GM12878 (cell line): ENCODE results near the gene ENTPD6. TPM values are rescaled to one million over a fixed set of nuclear protein-coding genes. Genes with fewer than 3 reads are reported as not detected.

Source experiments
- ATAC-seq: fragments of 200-7000 bp; cut with Tn5 transposase; 3 replicates; pipeline ENCODE4 v1.9.1; 2020; ENCODE audit warnings: mild to moderate bottlenecking, moderate library complexity
- BruUV-seq: library from RNA; stranded (reverse); fragments of 400-500 nt; replicated peaks from 2 replicates; lab custom pipeline; 2021; lab: Mats Ljungman, UMichigan
- CTCF ChIA-PET: fragments of 300-600 bp; sonication (Branson Sonifier 250); formaldehyde crosslinking; extraction: SDS; loops from one replicate; lab custom pipeline; 2021; ENCODE audit warnings: inconsistent platforms; lab: Yijun Ruan, JAX
- POLR2A ChIA-PET: fragments of 350-600 bp; formaldehyde crosslinking; extraction: SDS; loops from one replicate; lab custom pipeline; 2021; ENCODE audit warnings: inconsistent platforms; lab: Charles Lee
- RAD21 ChIA-PET: fragments of 300-600 bp; sonication (Branson Sonifier 250); formaldehyde crosslinking; loops from one replicate; lab custom pipeline; 2023; ENCODE audit warnings: antibody characterized with exemption; ENCODE audit not compliant: unreplicated experiment; lab: Charles Lee
- SMC1A ChIA-PET: fragments of 300-600 bp; sonication (Branson Sonifier 250); formaldehyde crosslinking; loops from one replicate; lab custom pipeline; 2023; ENCODE audit not compliant: unreplicated experiment, uncharacterized antibody; lab: Charles Lee
- DNase-seq: peaks from one replicate; pipeline ENCODE4 v3.0.0-alpha.2; 2011; ENCODE audit warnings: low read depth, low spot score
- FAIRE-seq: peaks from 3 replicates; lab custom pipeline; 2011; peaks lifted over from hg19 to GRCh38; lab: Jason Lieb, UNC
- H2AFZ ChIP-seq: 2 replicates; pipeline ENCODE4 v1.6.0; 2011; ENCODE audit warnings: low read depth, low read length, control low read depth; ENCODE audit not compliant: control insufficient read depth
- H3K27ac ChIP-seq: 2 replicates; pipeline ENCODE4 v1.5.1; 2011; ENCODE audit warnings: control low read depth; ENCODE audit not compliant: control insufficient read depth, insufficient read depth
- H3K27me3 ChIP-seq, 2 experiments: replicated peaks in 1 of 2; 2 replicates each; pipeline versions ENCODE4 v1.6.0 to v1.6.1; 2011; ENCODE audit warnings: low read length in 1 of 2; ENCODE audit not compliant: control insufficient read depth in 2 of 2, insufficient read depth in 2 of 2
- H3K36me3 ChIP-seq, 2 experiments: 2 replicates each; pipeline ENCODE4 v1.5.1; 2011; ENCODE audit warnings: low read length in 1 of 2; ENCODE audit not compliant: control insufficient read depth in 2 of 2, insufficient read depth in 2 of 2
- H3K4me1 ChIP-seq: 2 replicates; pipeline ENCODE4 v1.6.1; 2011; ENCODE audit warnings: mild to moderate bottlenecking, low read length, moderate library complexity, mixed read lengths; ENCODE audit not compliant: control insufficient read depth, insufficient read depth
- H3K4me2 ChIP-seq: 2 replicates; pipeline ENCODE4 v1.6.0; 2011; ENCODE audit warnings: control low read depth; ENCODE audit not compliant: control insufficient read depth, insufficient read depth
- H3K4me3 ChIP-seq: fragments of 200-600 bp; sonication (generic); 2 replicates; pipeline ENCODE4 v1.5.1; 2016
- H3K79me2 ChIP-seq: 2 replicates; pipeline ENCODE4 v1.6.0; 2011; ENCODE audit warnings: low read length; ENCODE audit not compliant: control insufficient read depth, insufficient read depth
- H3K9ac ChIP-seq: 2 replicates; pipeline ENCODE4 v1.8.0; 2011; ENCODE audit warnings: low read length, control low read depth, mixed read lengths; ENCODE audit not compliant: control insufficient read depth, insufficient read depth
- H3K9me3 ChIP-seq: replicated peaks from 3 replicates; pipeline ENCODE4 v1.5.1; 2011; ENCODE audit warnings: mild to moderate bottlenecking, low read length; ENCODE audit not compliant: control insufficient read depth, insufficient read depth
- H4K20me1 ChIP-seq: 2 replicates; pipeline ENCODE4 v1.6.0; 2011; ENCODE audit not compliant: control insufficient read depth, insufficient read depth
- BMI1 ChIP-seq: fragments of 450-650 bp; IDR thresholded peaks from 2 replicates; pipeline ENCODE4 v1.6.1; 2016; ENCODE audit warnings: mild to moderate bottlenecking, moderate library complexity, borderline replicate concordance
- CREM ChIP-seq: IDR thresholded peaks from 2 replicates; pipeline ENCODE4 v1.6.1; 2014; ENCODE audit warnings: antibody characterized with exemption, low read depth
- IRF5 ChIP-seq: fragments of 450-650 bp; IDR thresholded peaks from 2 replicates; pipeline ENCODE4 v1.6.1; 2017; ENCODE audit warnings: borderline replicate concordance
- KAT2A ChIP-seq: conservative IDR thresholded peaks from 2 replicates; pipeline ENCODE4 v1.6.1; 2011; ENCODE audit warnings: low read depth, low read length; ENCODE audit not compliant: control insufficient read depth
- KDM1A ChIP-seq: fragments of 200-600 bp; sonication (generic); IDR thresholded peaks from 2 replicates; pipeline ENCODE4 v1.6.1; 2016; ENCODE audit warnings: borderline replicate concordance
- MEF2A ChIP-seq: IDR thresholded peaks from 2 replicates; pipeline ENCODE4 v1.6.1; 2011; ENCODE audit warnings: low read depth, mild to moderate bottlenecking, low read length, moderate library complexity; ENCODE audit not compliant: insufficient read depth
- MTA2 ChIP-seq: fragments of 450-650 bp; IDR thresholded peaks from 2 replicates; pipeline ENCODE4 v1.6.1; 2016; ENCODE audit warnings: low read depth, mild to moderate bottlenecking, moderate library complexity
- MYB ChIP-seq: fragments of 150-350 bp; IDR thresholded peaks from 2 replicates; pipeline ENCODE4 v1.6.1; 2014; ENCODE audit warnings: mild to moderate bottlenecking, low read depth, low read length, borderline replicate concordance
- NKRF ChIP-seq: fragments of 450-650 bp; conservative IDR thresholded peaks from 2 replicates; pipeline ENCODE4 v1.6.1; 2017; ENCODE audit warnings: mild to moderate bottlenecking, moderate library complexity
- NRF1 ChIP-seq: conservative IDR thresholded peaks from 2 replicates; pipeline ENCODE4 v1.6.1; 2011; ENCODE audit warnings: mild to moderate bottlenecking, low read depth, low read length, improper control_type of control experiment
- RELA ChIP-seq: fragments of 450-650 bp; IDR thresholded peaks from 2 replicates; pipeline ENCODE4 v1.8.0; 2014; ENCODE audit warnings: borderline replicate concordance; ENCODE audit not compliant: partially characterized antibody
- SMAD1 ChIP-seq: fragments of 450-650 bp; IDR thresholded peaks from 2 replicates; pipeline ENCODE4 v1.6.1; 2018; ENCODE audit warnings: mild to moderate bottlenecking, low read depth; ENCODE audit not compliant: partially characterized antibody
- TCF7 ChIP-seq: IDR thresholded peaks from 2 replicates; pipeline ENCODE4 v1.6.1; 2014; ENCODE audit warnings: antibody characterized with exemption, borderline replicate concordance
- USF1 ChIP-seq: IDR thresholded peaks from 2 replicates; pipeline ENCODE4 v1.6.1; 2011; ENCODE audit warnings: borderline replicate concordance, low read depth, mild to moderate bottlenecking, moderate library complexity, mixed read lengths, low read length; ENCODE audit not compliant: insufficient read depth; ENCODE audit errors: extremely low read length
- YBX1 ChIP-seq: fragments of 450-650 bp; IDR thresholded peaks from 2 replicates; pipeline ENCODE4 v1.6.1; 2016; ENCODE audit warnings: antibody characterized with exemption
- ZNF687 ChIP-seq: fragments of 450-650 bp; IDR thresholded peaks from 2 replicates; pipeline ENCODE4 v1.6.1; 2017; ENCODE audit warnings: mild to moderate bottlenecking, moderate library complexity
- WGBS: methylation state at CpG from one replicate; pipeline ENCODE4 v1.1.6; 2016; ENCODE audit warnings: low lambda C conversion rate; ENCODE audit not compliant: insufficient replicate concordance, insufficient coverage; ENCODE audit errors: missing lambda C conversion rate; 5-methylcytosine and 5-hydroxymethylcytosine counted together
- in situ Hi-C: fragments of 300-500 bp; cut with MboI; formaldehyde crosslinking; loops from 9 replicates; pipeline ENCODE4 v1.14.3; 2018; ENCODE audit warnings: mixed read lengths
- intact Hi-C: fragments of 100-400 bp; cut with micrococcal nuclease; formaldehyde crosslinking; loops from one replicate; pipeline ENCODE4 v1.14.2; 2022; ENCODE audit not compliant: unreplicated experiment
- polyA plus RNA-seq, 11 experiments: library from polyadenylated mRNA; depleted of rRNA in 4 of 11; unstranded in 6 of 11; stranded (reverse) in 5 of 11; fragments of >200 nt; fragmentation: Nextera tagmentation in 4 of 11; fragmentation: Illumina TruSeq in 1 of 11; extraction: Ambion mirVana in 4 of 11; extraction: Trizol in 1 of 11; gene quantifications; 1 replicate in 1 of 11; 2 replicates in 10 of 11; pipeline versions ENCODE4 v1.2.1 to v1.2.3, GENCODE V29; 2011 to 2016; ENCODE audit warnings: inconsistent platforms in 2 of 11, missing spikeins in 2 of 11, low read depth in 1 of 11
- total RNA-seq, 4 experiments: library from RNA; depleted of rRNA in 3 of 4; stranded (reverse); fragments of >200 nt in 3 of 4; fragmentation: Illumina TruSeq in 1 of 4; extraction: Trizol in 1 of 4; gene quantifications; 2 replicates each; pipeline versions ENCODE4 v1.2.1 to v1.2.3, GENCODE V29; 2013 to 2021

Gene ENTPD6
- total and polyA plus RNA-seq, 10 of the 15 experiments (the other 5 are each of a cell fraction or from before 2014, with no cell fraction given): 0.53 to 45.4 (median 31.1) TPM

- no peak for TF ChIP-seq IRF5
Observed at GRCh38 chr20:25187635-25188034, 7.9 kb upstream of the ENTPD6 start (continued).

GRCh38 chr20:25188218-25188617 lies 7.3 kb upstream of the ENTPD6 start:
- FAIRE-seq: no peak
- POLR2A ChIA-PET: no interaction called here
- TF ChIP-seq MYB: no peak
- TF ChIP-seq YBX1: no peak
- TF ChIP-seq KDM1A: no peak
- no peak for TF ChIP-seq NRF1
- no peak for TF ChIP-seq CREM
- TF ChIP-seq ZNF687: no peak
- TF ChIP-seq SMAD1: no peak
- no peak for TF ChIP-seq KAT2A
- no peak for TF ChIP-seq RELA
- TF ChIP-seq MEF2A: no peak
- TF ChIP-seq MTA2: no peak
- no peak for TF ChIP-seq TCF7
- no peak for TF ChIP-seq USF1
- TF ChIP-seq BMI1: no peak
- TF ChIP-seq NKRF: no peak

More at GRCh38 chr20:25188218-25188617, 7.3 kb upstream of the ENTPD6 start:
- no peak for ATAC-seq
- no peak for DNase-seq
- RAD21 ChIA-PET: no interaction called here
- intact Hi-C loops: no loop called here
- in situ Hi-C loops: no loop called here
- CTCF ChIA-PET: no interaction called here
- Histone ChIP-seq H3K9me3 (no peaks in the 10 kb centered on the region; the same call in 2 of the 3 replicates), H4K20me1 (no peaks in the 10 kb centered on the region), H3K27ac (no peak overlapping the region), H2AFZ (no peak overlapping the region), H3K4me2 (no peak overlapping the region), H3K79me2 (no peaks in the 10 kb centered on the region), H3K4me1 (no peaks in the 10 kb centered on the region), H3K27me3 (peaks cover 4% of the 10 kb centered on the region in 2 experiments; a peak in 3 of 4 replicates), H3K9ac (no peak overlapping the region), H3K4me3 (no peak overlapping the region), H3K36me3 (no peaks in the 10 kb centered on the region)
- SMC1A ChIA-PET: no interaction called here
- no TSS peak for BruUV-seq
- 6% methylated on average over 1 of the region's 1 CpG for WGBS
